Epithelial cell of esophagus (primary cell): ENCODE measurements around the gene GCK.

Experiments
- DNase-seq: peaks from one replicate; pipeline ENCODE4 v3.0.0; 2010; ENCODE audit warnings: low read depth
- H3K4me3 ChIP-seq: 2 replicates; pipeline ENCODE4 v1.5.1; 2011; ENCODE audit warnings: mild to moderate bottlenecking, low read length, control low read depth
- CTCF ChIP-seq: IDR thresholded peaks from 2 replicates; pipeline ENCODE4 v1.5.1; 2011; ENCODE audit warnings: low read depth, mild to moderate bottlenecking, low read length, control low read depth, inconsistent platforms; ENCODE audit not compliant: insufficient read depth; ENCODE audit errors: missing control alignments

GCK gene

GRCh38 chr7:44156453-44157010 is 32.7 kb downstream of the GCK start:
- no peak overlapping the region for H3K4me3 ChIP-seq
- TF ChIP-seq CTCF: no peak
- no peak for DNase-seq

GRCh38 chr7:44155191-44156185 is 33.8 kb downstream of the GCK start:
- no peak overlapping the region for H3K4me3 ChIP-seq
- no peak for TF ChIP-seq CTCF
- no peak for DNase-seq

GRCh38 chr7:44154703-44155102 is 34.5 kb downstream of the GCK start:
- TF ChIP-seq CTCF: no peak
- no peak for DNase-seq
- H3K4me3 ChIP-seq: no peak overlapping the region

GRCh38 chr7:44153948-44154335 is 35.3 kb downstream of the GCK start:
- DNase-seq: no peak
- no peak overlapping the region for H3K4me3 ChIP-seq
- no peak for TF ChIP-seq CTCF

GRCh38 chr7:44152971-44153947 is 36.0 kb downstream of the GCK start:
- TF ChIP-seq CTCF: no peak
- no peak overlapping the region for H3K4me3 ChIP-seq
- DNase-seq: no peak

GRCh38 chr7:44151956-44152355 is 37.3 kb downstream of the GCK start:
- no peak for TF ChIP-seq CTCF
- H3K4me3 ChIP-seq: no peak overlapping the region
- no peak for DNase-seq
